Measurements from ENCODE around the gene MTFR1L. TPM values are rescaled to one million over a fixed set of nuclear protein-coding genes. Genes with fewer than 3 reads are reported as not detected.
A peak's percentile ranks its signal among the peaks of the same experiment; 100 is the strongest.

Gene MTFR1L
- polyA plus RNA-seq, result 31.6 to 37.3 TPM (median 32.6 TPM) in 3 replicates
- 7.1 TPM for polyA plus RNA-seq (2011; ENCODE audit: low read depth)
- polyA plus RNA-seq (2011; cell fraction: cytosol; rRNA removed), result 30.3 and 30.6 TPM in 2 replicates
- 78.6 and 91.6 TPM in 2 replicates for polyA plus RNA-seq (2011; cell fraction: nucleus; rRNA removed)
- 26.6 TPM in 2 replicates for polyA plus RNA-seq (2012; ENCODE audit: low replicate concordance)
- polyA minus RNA-seq, result 24.3 to 38.7 TPM (median 25.7 TPM) in 3 replicates
- 22.8 TPM for polyA minus RNA-seq (2011; cell fraction: cytosol; rRNA and poly(A)+ RNA removed)
- polyA minus RNA-seq (2011; cell fraction: nucleus; rRNA and poly(A)+ RNA removed), result 13.7 and 13.9 TPM in 2 replicates

DNA sequence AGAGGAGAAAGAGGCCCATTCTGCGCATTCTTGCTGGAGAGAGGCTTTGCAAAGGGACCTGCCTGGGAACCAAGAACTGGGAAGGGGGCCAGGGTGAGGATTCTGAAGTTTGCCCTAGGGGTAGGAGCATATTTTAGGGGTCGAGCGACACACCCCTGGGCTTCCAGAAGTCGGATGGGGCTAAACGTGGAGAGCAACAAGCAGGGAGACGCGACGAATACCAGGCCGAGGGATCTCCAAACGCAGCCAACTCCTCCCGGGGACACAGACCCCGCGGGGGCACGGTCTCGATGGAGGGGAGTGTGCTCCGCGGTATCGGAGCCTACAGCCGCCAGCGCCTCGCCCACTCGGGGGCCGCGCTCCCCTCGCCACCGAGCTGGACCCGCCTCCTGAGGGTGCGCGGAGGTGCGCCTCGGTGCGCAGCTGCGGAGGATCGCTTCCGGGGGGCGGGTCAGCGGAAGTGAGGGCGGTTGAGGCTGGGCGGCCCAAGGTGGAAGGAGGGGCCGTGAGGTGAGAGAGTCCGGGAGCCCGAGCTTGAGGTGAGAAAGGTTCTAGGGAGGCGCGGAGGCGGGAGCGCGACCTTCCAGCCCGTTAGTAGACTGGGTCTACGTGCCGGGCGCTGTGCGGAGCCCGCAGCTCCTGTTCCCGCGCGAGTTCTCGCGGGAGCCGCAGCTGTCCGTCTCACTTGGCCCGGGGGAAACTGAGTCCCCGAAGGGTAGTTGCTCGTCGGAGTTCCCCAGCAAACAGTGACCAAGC lies at the start of gene MTFR1L:
Gene MTFR1L, plus strand, starts transcription at position 464 of the 756 bp plus-strand sequence. CDS start 3,151 bp downstream, outside the sequence.
- Histone ChIP-seq H4K20me1 (ENCODE audit: control insufficient read depth, extremely low read depth, insufficient read depth, low read length) (no peaks in the 10 kb centered on the region), H3K9me1 (ENCODE audit: control insufficient read depth, extremely low read depth, insufficient read depth, low read length) (peaks cover 2% of the 10 kb centered on the region), H3K4me1 (ENCODE audit: control insufficient read depth, extremely low read depth, insufficient read depth, low read length) (peaks cover 33% of the 10 kb centered on the region), H3K9me3 (ENCODE audit: control insufficient read depth, low read depth, low read length) (no peaks in the 10 kb centered on the region), H3K79me2 (ENCODE audit: control insufficient read depth, insufficient read depth, low read length) (peaks cover 22% of the 10 kb centered on the region), H3K36me3 (ENCODE audit: control insufficient read depth in 2 of 2, extremely low read depth in 1 of 2, insufficient read depth in 2 of 2, low read length in 2 of 2) (peaks cover 5 to 7% of the 10 kb centered on the region in 2 experiments), H3K27ac (ENCODE audit: control insufficient read depth, insufficient read depth, low read length) (peak within 1 kb of the TSS; percentile 82), H2AFZ (ENCODE audit: control insufficient read depth, low read length) (peak within 1 kb of the TSS; percentile 88), H3K9ac (ENCODE audit: control insufficient read depth, extremely low read depth, insufficient read depth, low read length) (peak within 1 kb of the TSS; percentile 89), H3K4me2 (ENCODE audit: control insufficient read depth, extremely low read depth, insufficient read depth, low read depth, low read length) (peak within 1 kb of the TSS; percentile 76), H3K27me3 (ENCODE audit: control insufficient read depth, extremely low read depth, insufficient read depth, low read length) (no peaks in the 10 kb centered on the region), H3K4me3 (ENCODE audit: control insufficient read depth in 2 of 3, extremely low read depth in 1 of 3, insufficient read depth in 2 of 3, low read depth in 1 of 3, low read length in 3 of 3) (peak within 1 kb of the TSS; percentile 69 to 92 (median 72))
- TF ChIP-seq CTCF (optimal IDR thresholded peaks at IDR 0.05 in 1 of 3, IDR thresholded peaks at IDR 0.05 in 1 of 3, conservative IDR thresholded peaks at IDR 0.05 in 1 of 3; ENCODE audit: extremely low read depth in 1 of 3, insufficient read depth in 2 of 3, low read length in 3 of 3) (no peak), EZH2 (IDR thresholded peaks at IDR 0.05; ENCODE audit: low read length) (no peak)
- dilution Hi-C loops (cut with MboI; ENCODE audit: extremely low pct_ligation_motif_present, low sequenced_read_pairs), result no loop called here
- FAIRE-seq (no peak), DNase-seq (ENCODE audit: low read depth, low spot score) (peak; percentile 75)

- H3K27me3 ChIP-seq (ENCODE audit: control insufficient read depth, extremely low read depth, insufficient read depth, low read length), result peaks cover 16% of the 10 kb centered on the region
- no peak overlapping the region for H2AFZ ChIP-seq (ENCODE audit: control insufficient read depth, low read length)
- TF ChIP-seq CTCF (optimal IDR thresholded peaks at IDR 0.05 in 1 of 3, IDR thresholded peaks at IDR 0.05 in 1 of 3, conservative IDR thresholded peaks at IDR 0.05 in 1 of 3; ENCODE audit: extremely low read depth in 1 of 3, insufficient read depth in 2 of 3, low read length in 3 of 3), result no peak
- TF ChIP-seq EZH2 (IDR thresholded peaks at IDR 0.05; ENCODE audit: low read length), result no peak
- H3K4me3 ChIP-seq (ENCODE audit: control insufficient read depth in 2 of 3, extremely low read depth in 1 of 3, insufficient read depth in 2 of 3, low read depth in 1 of 3, low read length in 3 of 3), result no peak overlapping the region
- H3K4me1 ChIP-seq (ENCODE audit: control insufficient read depth, extremely low read depth, insufficient read depth, low read length), result peaks cover 11% of the 10 kb centered on the region
- no peaks in the 10 kb centered on the region for H3K79me2 ChIP-seq (ENCODE audit: control insufficient read depth, insufficient read depth, low read length)
- dilution Hi-C loops (cut with MboI; ENCODE audit: extremely low pct_ligation_motif_present, low sequenced_read_pairs), result no loop called here
- DNase-seq (ENCODE audit: low read depth, low spot score) (no peak), FAIRE-seq (no peak)
- no peaks in the 10 kb centered on the region for H4K20me1 ChIP-seq (ENCODE audit: control insufficient read depth, extremely low read depth, insufficient read depth, low read length)
- no peak overlapping the region for H3K9ac ChIP-seq (ENCODE audit: control insufficient read depth, extremely low read depth, insufficient read depth, low read length)
- H3K27ac ChIP-seq (ENCODE audit: control insufficient read depth, insufficient read depth, low read length), result no peak overlapping the region
- no peaks in the 10 kb centered on the region for H3K36me3 ChIP-seq (ENCODE audit: control insufficient read depth in 2 of 2, extremely low read depth in 1 of 2, insufficient read depth in 2 of 2, low read length in 2 of 2)
- H3K9me3 ChIP-seq (ENCODE audit: control insufficient read depth, low read depth, low read length), result no peaks in the 10 kb centered on the region
- no peaks in the 10 kb centered on the region for H3K9me1 ChIP-seq (ENCODE audit: control insufficient read depth, extremely low read depth, insufficient read depth, low read length)
- H3K4me2 ChIP-seq (ENCODE audit: control insufficient read depth, extremely low read depth, insufficient read depth, low read depth, low read length), result no peak overlapping the region
Observed at GRCh38 chr1:25770541-25771220, 49.1 kb upstream of the MTFR1L start.
